C4-2B (cell line): ENCODE measurements around the gene RNF144A.

Experiments used
- CTCF ChIP-seq: fragments of 450-650 bp; conservative IDR thresholded peaks from 2 replicates; pipeline ENCODE4 v1.5.1; 2017; ENCODE audit warnings: mild to moderate bottlenecking
- ZFX ChIP-seq: fragments of 450-650 bp; IDR thresholded peaks from 2 replicates; pipeline ENCODE4 v1.6.1; 2017

DNA sequence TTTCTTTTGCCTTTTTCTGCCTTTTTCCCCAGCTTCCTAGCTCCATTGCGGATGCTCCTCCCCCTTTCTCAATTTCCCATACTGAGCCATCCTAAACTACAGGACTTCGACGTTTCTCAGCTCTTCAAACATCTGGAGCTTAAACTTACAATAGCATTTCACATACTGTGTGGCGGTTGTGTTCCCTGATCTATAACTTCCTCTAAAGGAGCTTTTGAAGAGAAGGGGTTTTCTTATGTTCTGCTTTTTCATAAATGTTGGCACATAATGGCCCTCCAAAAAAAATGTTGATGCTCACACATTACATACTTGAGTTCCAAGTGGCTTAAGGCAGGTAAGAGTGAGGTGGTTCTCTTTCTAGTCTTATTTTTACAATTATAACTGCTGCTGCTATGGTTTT lies 87.4 kb downstream of the RNF144A start:
- TF ChIP-seq CTCF: no peak
- TF ChIP-seq ZFX: no peak
